NCI-H524 (cell line): ENCODE results near the gene EDARADD.

Source experiments
- DNase-seq, 2 experiments: peaks; one replicate each; lab custom pipeline; 2025; lab: John Stamatoyannopoulos, UW

The EDARADD gene

GRCh38 chr1:236515443-236515958, 121.4 kb downstream of the EDARADD start:
- DNase-seq, result no peak

DNA sequence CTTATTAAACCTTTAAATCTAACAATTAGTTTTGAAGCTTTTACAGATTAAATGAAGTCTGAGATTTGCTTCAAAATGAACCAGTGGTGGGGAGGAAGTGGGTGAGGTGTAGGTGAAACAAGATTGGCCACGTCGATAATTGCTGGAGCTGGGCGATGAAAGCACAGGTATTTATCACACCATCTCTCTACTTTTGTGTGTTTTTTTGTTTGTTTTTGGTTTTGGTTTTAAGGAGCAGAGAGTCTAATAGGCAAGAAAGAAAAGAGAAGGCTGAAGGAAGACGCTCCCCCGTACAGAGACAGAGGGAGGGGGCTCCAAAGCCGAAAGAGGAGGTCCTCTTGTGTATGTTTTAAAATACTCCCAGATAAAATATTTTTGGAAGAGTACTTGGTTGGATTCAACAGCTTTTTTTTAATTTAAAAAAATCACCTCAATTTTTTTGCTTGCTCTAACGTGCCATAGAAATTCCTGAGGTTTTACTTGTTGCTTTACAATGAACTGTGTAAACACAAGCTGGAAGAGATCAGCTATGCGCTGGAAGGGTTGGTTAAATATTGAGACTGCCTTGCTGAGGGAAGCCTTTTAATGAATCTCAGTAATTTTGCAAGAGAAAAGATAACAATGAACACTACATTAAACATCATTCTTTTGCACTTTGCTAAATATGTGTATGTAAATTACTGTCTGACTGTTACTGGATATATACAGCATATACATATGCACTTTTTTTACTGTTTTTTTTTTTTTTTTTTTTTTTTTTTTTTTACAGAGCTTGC, 123.0 kb downstream of the EDARADD start:
- DNase-seq, result no peak

DNA sequence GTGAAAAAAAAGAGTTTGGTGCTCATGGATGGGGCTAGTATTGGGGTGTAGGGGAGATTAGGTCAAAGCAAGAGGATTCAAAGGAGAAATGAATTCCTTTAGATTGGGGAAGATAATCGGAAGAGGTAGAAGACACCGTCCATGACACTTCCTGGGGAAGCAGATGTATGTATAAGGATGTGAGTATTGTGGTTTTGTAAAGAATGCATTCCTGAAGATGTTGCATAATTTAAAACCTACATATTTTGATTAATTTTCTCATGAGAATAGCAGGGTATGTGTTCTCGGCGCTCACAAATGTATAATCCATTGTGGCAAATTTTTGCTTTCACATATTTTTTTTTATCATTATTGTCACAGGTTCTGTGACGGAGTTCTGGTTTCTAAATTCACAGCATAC, 124.2 kb downstream of the EDARADD start:
- DNase-seq, result no peak

GRCh38 chr1:236520445-236521005, 126.4 kb downstream of the EDARADD start:
- DNase-seq, result no peak

- no peak for DNase-seq
Observed at GRCh38 chr1:236522937-236523703, 129.0 kb downstream of the EDARADD start.

DNA sequence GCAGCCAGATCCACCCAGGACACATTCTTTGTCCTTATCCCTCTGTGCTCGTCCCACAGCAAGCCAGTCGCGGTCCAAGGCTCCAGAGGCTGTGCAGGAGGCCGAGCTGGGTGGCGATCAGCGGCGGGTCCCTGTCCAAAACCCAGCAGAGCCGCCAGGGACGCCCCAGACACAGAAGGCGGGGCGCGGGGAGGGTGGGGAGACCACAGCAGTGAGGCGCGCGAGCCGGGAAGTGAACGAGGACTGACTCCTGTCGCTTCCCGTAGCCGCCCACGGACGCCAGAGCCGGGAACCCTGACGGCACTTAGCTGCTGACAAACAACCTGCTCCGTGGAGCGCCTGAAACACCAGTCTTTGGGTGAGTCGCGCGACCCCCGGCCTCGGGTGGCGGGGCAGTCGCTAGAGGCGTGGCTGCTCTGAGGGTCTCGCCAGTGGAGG, 129.6 kb downstream of the EDARADD start, which contains the start of gene LGALS8:
TSS of gene LGALS8 (plus strand) at position 279 of the 438 bp plus-strand sequence. CDS start 2,089 bp downstream, outside the sequence.
- no peak for DNase-seq

DNA sequence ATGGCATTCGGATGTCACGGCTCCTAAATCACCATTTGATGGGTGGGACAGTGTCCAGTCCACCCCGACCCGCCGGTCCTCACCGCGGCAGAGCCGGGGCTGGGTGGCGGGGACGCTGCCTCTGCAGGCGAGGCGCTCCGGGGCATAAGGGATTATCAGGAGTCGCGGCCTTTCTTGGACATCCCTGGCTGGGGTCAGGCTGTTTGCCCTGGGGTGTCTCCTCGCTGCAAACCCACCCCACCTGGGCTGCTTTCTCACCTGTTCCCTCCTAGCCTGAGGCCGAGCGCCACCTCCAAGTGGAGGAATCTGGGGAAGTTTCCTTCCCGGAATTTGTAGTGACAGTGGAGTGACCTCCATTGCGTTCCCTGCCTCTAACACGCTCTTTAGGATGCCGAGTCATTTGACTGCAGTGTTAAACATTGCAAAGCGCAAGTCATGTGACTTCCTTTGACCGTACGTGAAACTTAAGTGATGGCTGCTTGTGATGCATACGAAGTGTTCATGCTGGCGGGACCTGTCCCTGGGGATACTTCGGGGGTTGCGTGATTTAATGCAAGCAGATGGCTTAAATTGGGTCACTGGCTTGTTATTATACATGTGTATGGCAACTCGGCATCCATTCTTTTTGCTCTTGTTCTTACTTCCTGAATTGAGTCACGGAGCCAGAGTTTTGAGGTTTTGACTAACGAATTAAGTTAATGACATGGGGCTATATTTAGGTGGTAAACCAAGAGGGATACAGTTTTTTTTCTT, 130.2 kb downstream of the EDARADD start:
- peak; percentile 54 to 76 for DNase-seq

DNA sequence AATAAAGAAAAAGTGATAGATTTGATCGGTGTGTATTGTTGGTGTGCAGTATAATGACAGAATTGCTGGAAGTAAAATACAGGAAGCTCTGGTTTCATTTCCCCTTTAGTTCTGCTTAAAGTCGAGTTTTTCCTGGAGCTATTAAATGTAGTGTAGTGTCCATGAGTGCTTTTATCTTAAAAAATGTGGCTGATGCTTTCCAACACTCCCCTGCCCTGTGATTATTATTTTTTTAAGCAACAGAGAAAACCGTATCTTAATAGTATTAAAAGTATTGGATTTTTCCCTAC, 130.8 kb downstream of the EDARADD start:
- no peak for DNase-seq

- DNase-seq, result no peak
Observed at GRCh38 chr1:236526079-236526478, 132.0 kb downstream of the EDARADD start.

- no peak for DNase-seq
Observed at GRCh38 chr1:236530286-236530685, 136.2 kb downstream of the EDARADD start.

DNA sequence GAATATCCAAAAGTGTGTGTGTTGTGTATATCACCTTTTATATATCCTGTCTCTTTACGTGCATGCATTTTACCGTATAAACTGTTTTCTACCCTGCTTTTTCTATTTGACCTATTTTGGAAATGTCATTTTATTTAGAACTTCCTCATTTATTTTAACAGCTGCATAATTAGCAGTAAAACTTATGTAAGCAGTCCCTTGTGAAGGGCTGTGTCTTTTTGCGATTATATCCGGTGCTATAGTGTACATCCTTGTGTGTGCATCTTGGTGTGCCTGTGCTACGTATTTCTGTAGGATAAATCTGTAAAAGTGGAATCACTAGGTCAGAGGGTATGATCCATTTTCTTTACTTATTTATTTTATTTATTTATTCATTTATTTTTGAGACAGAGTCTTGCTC, 136.9 kb downstream of the EDARADD start:
- DNase-seq, result no peak

- DNase-seq, result no peak
Observed at GRCh38 chr1:236532850-236533249, 138.8 kb downstream of the EDARADD start.

GRCh38 chr1:236534151-236534651, 140.1 kb downstream of the EDARADD start:
- DNase-seq, result no peak
